ENCODE measurements around the gene NADSYN1.

DNA sequence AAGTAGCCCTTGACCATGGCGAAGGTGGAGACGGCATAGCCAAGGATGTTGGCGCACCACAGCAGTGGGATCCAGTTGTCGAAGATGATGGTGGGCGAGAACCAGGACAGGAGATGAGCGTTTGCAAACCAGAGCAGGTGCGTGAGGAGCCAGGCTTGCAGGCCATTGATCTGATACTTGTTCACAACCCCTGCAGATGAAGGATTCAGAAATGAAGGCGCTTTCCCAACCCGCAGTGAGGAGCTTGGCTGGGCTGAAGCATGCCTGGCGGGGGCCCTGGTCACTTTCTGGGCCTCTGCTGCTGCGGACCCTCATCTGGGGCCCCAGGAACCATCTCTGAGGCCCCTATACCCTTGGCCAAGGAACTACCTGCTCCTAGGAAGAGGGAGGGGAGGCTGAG lies 11.8 kb upstream of the NADSYN1 start:
- TF ChIP-seq, protein P1, sequence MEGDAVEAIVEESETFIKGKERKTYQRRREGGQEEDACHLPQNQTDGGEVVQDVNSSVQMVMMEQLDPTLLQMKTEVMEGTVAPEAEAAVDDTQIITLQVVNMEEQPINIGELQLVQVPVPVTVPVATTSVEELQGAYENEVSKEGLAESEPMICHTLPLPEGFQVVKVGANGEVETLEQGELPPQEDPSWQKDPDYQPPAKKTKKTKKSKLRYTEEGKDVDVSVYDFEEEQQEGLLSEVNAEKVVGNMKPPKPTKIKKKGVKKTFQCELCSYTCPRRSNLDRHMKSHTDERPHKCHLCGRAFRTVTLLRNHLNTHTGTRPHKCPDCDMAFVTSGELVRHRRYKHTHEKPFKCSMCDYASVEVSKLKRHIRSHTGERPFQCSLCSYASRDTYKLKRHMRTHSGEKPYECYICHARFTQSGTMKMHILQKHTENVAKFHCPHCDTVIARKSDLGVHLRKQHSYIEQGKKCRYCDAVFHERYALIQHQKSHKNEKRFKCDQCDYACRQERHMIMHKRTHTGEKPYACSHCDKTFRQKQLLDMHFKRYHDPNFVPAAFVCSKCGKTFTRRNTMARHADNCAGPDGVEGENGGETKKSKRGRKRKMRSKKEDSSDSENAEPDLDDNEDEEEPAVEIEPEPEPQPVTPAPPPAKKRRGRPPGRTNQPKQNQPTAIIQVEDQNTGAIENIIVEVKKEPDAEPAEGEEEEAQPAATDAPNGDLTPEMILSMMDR (IDR thresholded peaks at IDR 0.05; ENCODE audit: low read length), result no peak
- no peak for TF ChIP-seq EZH2 (IDR thresholded peaks at IDR 0.05; ENCODE audit: borderline replicate concordance, low read length)
